RWPE1 (cell line): ENCODE measurements around the gene MRM3.
"Not testable (repeated sequence)": the region's sequence is repeated elsewhere in the genome, so short reads cannot be mapped to it uniquely, and the experiment has no call there.

Source experiments
- CTCF ChIA-PET: fragments of 350-600 bp; sonication (Branson Sonifier 250); formaldehyde crosslinking; extraction: SDS; loops from one replicate; lab custom pipeline; 2021; lab: Yijun Ruan, JAX
- POLR2A ChIA-PET: fragments of 400-600 bp; formaldehyde crosslinking; extraction: SDS; loops from one replicate; lab custom pipeline; 2020; ENCODE audit warnings: antibody characterized with exemption; ENCODE audit not compliant: low non-redundant PET; lab: Yijun Ruan, JAX
- DNase-seq: peaks from one replicate; pipeline ENCODE4 v3.0.0; 2012; ENCODE audit warnings: low spot score
- H3K27ac ChIP-seq: fragments of 450-650 bp; 2 replicates; pipeline ENCODE4 v1.5.1; 2017
- CTCF ChIP-seq: fragments of 450-650 bp; conservative IDR thresholded peaks from 2 replicates; pipeline ENCODE4 v1.5.1; 2017; ENCODE audit warnings: low read depth, mild to moderate bottlenecking

MRM3 gene

GRCh38 chr17:834136-834535 lies 52.0 kb downstream of the MRM3 start:
- no peak for DNase-seq
- ChIA-PET CTCF (no interaction called here), POLR2A (no interaction called here)
- TF ChIP-seq CTCF = no peak
- peak overlapping the region; percentile 17; the same call in 1 of the 2 replicates for H3K27ac ChIP-seq

- no peak overlapping the region for H3K27ac ChIP-seq
- TF ChIP-seq CTCF = no peak
- CTCF ChIA-PET = no interaction called here
- POLR2A ChIA-PET = no interaction called here
- no peak for DNase-seq
These were observed 53.1 kb downstream of the MRM3 start for GRCh38 chr17:835263-835662.

GRCh38 chr17:835721-836120 lies 53.6 kb downstream of the MRM3 start:
- POLR2A ChIA-PET, CTCF ChIA-PET, DNase-seq, H3K27ac ChIP-seq: not testable (repeated sequence)

GRCh38 chr17:836151-836550 lies 54.0 kb downstream of the MRM3 start:
- 0 out of 2 replicates have a peak overlapping the region, but pooled peaks have one; percentile 14 for H3K27ac ChIP-seq
- POLR2A ChIA-PET = no interaction called here
- CTCF ChIA-PET = no interaction called here
- no peak for DNase-seq
- TF ChIP-seq CTCF = no peak

GRCh38 chr17:838486-838885 lies 56.3 kb downstream of the MRM3 start:
- POLR2A ChIA-PET = no interaction called here
- no peak for TF ChIP-seq CTCF
- H3K27ac ChIP-seq = peak overlapping the region; percentile 17
- DNase-seq = no peak
- CTCF ChIA-PET = interaction anchor here (0.7 kb wide), 2 partner anchors 29 to 201 kb away, joined by 5 read pairs; no protein-coding TSS in a partner anchor

- H3K27ac ChIP-seq = no peak overlapping the region
These were observed 59.2 kb downstream of the MRM3 start for GRCh38 chr17:841313-841712.

More at GRCh38 chr17:841313-841712, 59.2 kb downstream of the MRM3 start:
- CTCF ChIA-PET = no interaction called here
- TF ChIP-seq CTCF = no peak
- no peak for DNase-seq
- POLR2A ChIA-PET = no interaction called here
